H1 (cell line): ENCODE data around the gene GSTO1. TPM values are rescaled to one million over a fixed set of nuclear protein-coding genes. Genes with fewer than 3 reads are reported as not detected.

ENCODE experiments used
- CTCF ChIA-PET: fragments of 300-600 bp; sonication (Branson Sonifier 250); formaldehyde crosslinking; loops from one replicate; lab custom pipeline; 2021; ENCODE audit not compliant: partially characterized antibody; lab: Charles Lee
- POLR2A ChIA-PET: fragments of 300-600 bp; sonication (Branson Sonifier 250); formaldehyde crosslinking; loops from one replicate; lab custom pipeline; 2021; ENCODE audit warnings: inconsistent platforms; ENCODE audit not compliant: partially characterized antibody; lab: Charles Lee
- DNase-seq, 2 experiments: peaks; one replicate each; pipeline versions ENCODE4 v3.0.0 to v3.0.0-alpha.2; 2010 to 2022; ENCODE audit warnings: low spot score in 2 of 2, low read depth in 1 of 2, mixed read lengths in 1 of 2
- FAIRE-seq: peaks from 2 replicates; lab custom pipeline; 2011; peaks lifted over from hg19 to GRCh38; lab: Jason Lieb, UNC
- H2AFZ ChIP-seq: 2 replicates; pipeline ENCODE4 v1.8.1; 2012; ENCODE audit warnings: low read length, inconsistent platforms
- H2AK5ac ChIP-seq: 2 replicates; pipeline ENCODE4 v1.6.1; 2013; ENCODE audit warnings: low read depth, low read length
- H2BK120ac ChIP-seq: replicated peaks from 2 replicates; pipeline ENCODE3; 2013; ENCODE audit warnings: low read depth, low read length, inconsistent platforms
- H2BK12ac ChIP-seq: 2 replicates; pipeline ENCODE4 v1.6.1; 2013; ENCODE audit warnings: low read depth, low read length
- H2BK15ac ChIP-seq: 2 replicates; pipeline ENCODE4 v1.6.1; 2013; ENCODE audit warnings: low read length
- H2BK20ac ChIP-seq: 2 replicates; pipeline ENCODE4 v1.6.1; 2013; ENCODE audit warnings: low read length
- H2BK5ac ChIP-seq: 2 replicates; pipeline ENCODE4 v1.6.1; 2013; ENCODE audit warnings: low read depth, low read length
- H3K14ac ChIP-seq: 2 replicates; pipeline ENCODE4 v1.6.1; 2013; ENCODE audit warnings: inconsistent platforms; ENCODE audit not compliant: insufficient read length
- H3K18ac ChIP-seq: 2 replicates; pipeline ENCODE4 v1.6.1; 2013; ENCODE audit warnings: low read length; ENCODE audit errors: extremely low read depth
- H3K23ac ChIP-seq: 2 replicates; pipeline ENCODE4 v1.6.1; 2013; ENCODE audit warnings: inconsistent platforms; ENCODE audit not compliant: insufficient read length
- H3K23me2 ChIP-seq: 2 replicates; pipeline ENCODE4 v1.6.1; 2013; ENCODE audit warnings: low read depth, low read length
- H3K27ac ChIP-seq: 2 replicates; pipeline ENCODE4 v1.6.1; 2011; ENCODE audit warnings: low read depth, low read length, inconsistent platforms
- H3K27me3 ChIP-seq, 4 experiments: replicated peaks in 1 of 4; 1 replicate in 1 of 4; 2 replicates in 3 of 4; pipeline versions ENCODE4 v1.6.1 to v1.8.1; 2011 to 2013; ENCODE audit warnings: low read length in 3 of 4, mild to moderate bottlenecking in 3 of 4, inconsistent platforms in 2 of 4, mixed read lengths in 2 of 4, moderate library complexity in 1 of 4; ENCODE audit not compliant: control insufficient read depth in 3 of 4, insufficient read depth in 3 of 4; ENCODE audit errors: extremely low read depth in 1 of 4
- H3K36me3 ChIP-seq, 4 experiments: 2 replicates each; pipeline versions ENCODE4 v1.6.1 to v1.8.1; 2011 to 2013; ENCODE audit warnings: mild to moderate bottlenecking in 4 of 4, low read length in 3 of 4, moderate library complexity in 2 of 4, control low read depth in 1 of 4, inconsistent platforms in 1 of 4; ENCODE audit not compliant: insufficient read depth in 4 of 4, control insufficient read depth in 2 of 4
- H3K4ac ChIP-seq: replicated peaks from 2 replicates; pipeline ENCODE3; 2013; ENCODE audit warnings: low read length, low read depth, mixed read lengths, inconsistent platforms; ENCODE audit not compliant: insufficient read length
- H3K4me1 ChIP-seq, 4 experiments: replicated peaks in 1 of 4; 1 replicate in 1 of 4; 2 replicates in 3 of 4; pipeline versions ENCODE4 v1.6.1 to v1.8.1; 2011 to 2013; ENCODE audit warnings: low read length in 3 of 4, inconsistent platforms in 2 of 4, mixed read lengths in 1 of 4; ENCODE audit not compliant: insufficient read depth in 4 of 4, control insufficient read depth in 3 of 4
- H3K4me2 ChIP-seq, 2 experiments: 2 replicates each; pipeline versions ENCODE4 v1.6.1 to v1.8.1; 2011 to 2013; ENCODE audit warnings: low read depth in 2 of 2, low read length in 2 of 2, control low read depth in 1 of 2, inconsistent platforms in 1 of 2, mild to moderate bottlenecking in 1 of 2; ENCODE audit not compliant: insufficient read depth in 1 of 2
- H3K4me3 ChIP-seq, 4 experiments: fragments of 200-600, 300-600 bp in 1 of 4; sonication (generic), shearing (Covaris generic), sonication (Bioruptor Twin) in 1 of 4; 2 replicates each; pipeline versions ENCODE4 v1.5.1 to v1.8.1; 2011 to 2016; ENCODE audit warnings: low read length in 4 of 4, low read depth in 3 of 4, control low read depth in 2 of 4, inconsistent platforms in 2 of 4, mild to moderate bottlenecking in 2 of 4, mixed read lengths in 1 of 4, moderate library complexity in 1 of 4; ENCODE audit not compliant: insufficient read depth in 2 of 4; ENCODE audit errors: extremely low read depth in 1 of 4
- H3K56ac ChIP-seq: replicated peaks from 2 replicates; pipeline ENCODE3; 2013; ENCODE audit warnings: low read depth, mild to moderate bottlenecking, mixed read lengths, low read length, inconsistent platforms; ENCODE audit not compliant: insufficient read length
- H3K79me1 ChIP-seq: 2 replicates; pipeline ENCODE4 v1.6.1; 2013; ENCODE audit warnings: low read depth, low read length, control low read depth
- H3K79me2 ChIP-seq, 2 experiments: 2 replicates each; pipeline versions ENCODE4 v1.6.1 to v1.8.1; 2012 to 2013; ENCODE audit warnings: low read length in 2 of 2, mild to moderate bottlenecking in 2 of 2, inconsistent platforms in 1 of 2; ENCODE audit not compliant: insufficient read depth in 2 of 2, control insufficient read depth in 1 of 2
- H3K9ac ChIP-seq, 4 experiments: replicated peaks in 1 of 4; 1 replicate in 1 of 4; 2 replicates in 3 of 4; pipeline versions ENCODE4 v1.6.1 to v1.8.1; 2011 to 2013; ENCODE audit warnings: low read depth in 3 of 4, low read length in 3 of 4, control low read depth in 2 of 4, mild to moderate bottlenecking in 2 of 4, moderate library complexity in 2 of 4, inconsistent platforms in 1 of 4; ENCODE audit errors: extremely low read depth in 1 of 4
- H3K9me3 ChIP-seq, 2 experiments: 2 replicates each; pipeline versions ENCODE4 v1.6.1 to v1.8.1; 2012 to 2013; ENCODE audit warnings: mild to moderate bottlenecking in 2 of 2, moderate library complexity in 2 of 2, control low read depth in 1 of 2, inconsistent platforms in 1 of 2, low read depth in 1 of 2, low read length in 1 of 2, mixed read lengths in 1 of 2; ENCODE audit not compliant: insufficient read depth in 2 of 2
- H4K20me1 ChIP-seq, 2 experiments: replicated peaks in 1 of 2; 2 replicates each; pipeline versions ENCODE3 to v1.8.1; 2011 to 2013; ENCODE audit warnings: inconsistent platforms in 2 of 2, low read length in 2 of 2, mild to moderate bottlenecking in 1 of 2; ENCODE audit not compliant: insufficient read depth in 2 of 2, control insufficient read depth in 1 of 2
- H4K5ac ChIP-seq: 2 replicates; pipeline ENCODE4 v1.6.1; 2013; ENCODE audit warnings: low read length, low read depth, mixed read lengths, inconsistent platforms; ENCODE audit not compliant: insufficient read length
- H4K8ac ChIP-seq: 2 replicates; pipeline ENCODE4 v1.8.0; 2013; ENCODE audit warnings: mild to moderate bottlenecking, moderate library complexity, low read length, inconsistent platforms; ENCODE audit not compliant: insufficient read depth; ENCODE audit errors: extremely low read depth
- H4K91ac ChIP-seq: replicated peaks from 2 replicates; pipeline ENCODE3; 2013; ENCODE audit warnings: low read length, mixed read lengths, inconsistent platforms; ENCODE audit not compliant: insufficient read length
- CBX8 ChIP-seq: fragments of 300-800, 300-1000 bp; sonication (generic); IDR thresholded peaks from 2 replicates; pipeline ENCODE4 v1.7.1; 2016; ENCODE audit warnings: low read depth, low read length, borderline replicate concordance
- JUN ChIP-seq: IDR thresholded peaks from 2 replicates; pipeline ENCODE4 v1.6.1; 2011; ENCODE audit warnings: low read depth, mild to moderate bottlenecking, improper control_type of control experiment, low read length
- KDM5A ChIP-seq: fragments of 200-600 bp; IDR thresholded peaks from 2 replicates; pipeline ENCODE4 v1.7.1; 2012; ENCODE audit warnings: mild to moderate bottlenecking, low read length, inconsistent platforms, mixed read lengths
- MAFK ChIP-seq: IDR thresholded peaks from 2 replicates; pipeline ENCODE4 v1.6.1; 2012; ENCODE audit warnings: low read depth, mild to moderate bottlenecking, improper control_type of control experiment, low read length
- MAX ChIP-seq: IDR thresholded peaks from 2 replicates; pipeline ENCODE4 v1.6.1; 2012; ENCODE audit warnings: inconsistent platforms
- NRF1 ChIP-seq: IDR thresholded peaks from 2 replicates; pipeline ENCODE4 v1.6.1; 2011; ENCODE audit warnings: mild to moderate bottlenecking, low read depth, low read length, improper control_type of control experiment
- POLR2AphosphoS5 ChIP-seq: IDR thresholded peaks from 2 replicates; pipeline ENCODE4 v1.6.1; 2011; ENCODE audit warnings: low read depth, low read length
- POU5F1 ChIP-seq: IDR thresholded peaks from 2 replicates; pipeline ENCODE4 v1.6.1; 2011; ENCODE audit warnings: low read depth, mild to moderate bottlenecking, low read length, moderate library complexity
- RFX5 ChIP-seq: IDR thresholded peaks from 2 replicates; pipeline ENCODE4 v1.6.1; 2011; ENCODE audit warnings: low read depth, low read length, improper control_type of control experiment, borderline replicate concordance
- SIN3A ChIP-seq, 2 experiments: IDR thresholded peaks in 1 of 2; conservative IDR thresholded peaks in 1 of 2; 2 replicates each; pipeline ENCODE4 v1.6.1; 2011 to 2012; ENCODE audit warnings: low read length in 2 of 2, improper control_type of control experiment in 1 of 2, low read depth in 1 of 2, mild to moderate bottlenecking in 1 of 2
- SUZ12 ChIP-seq: fragments of 200-600 bp; sonication (generic); IDR thresholded peaks from 2 replicates; pipeline ENCODE4 v1.6.1; 2012; ENCODE audit warnings: mild to moderate bottlenecking, inconsistent platforms, low read length, moderate library complexity, mixed read lengths
- TBP ChIP-seq: IDR thresholded peaks from 2 replicates; pipeline ENCODE4 v1.6.1; 2011; ENCODE audit warnings: low read depth, low read length, improper control_type of control experiment
- WGBS, 2 experiments: shearing (Covaris generic) in 1 of 2; methylation state at CpG; one replicate each; pipeline versions ENCODE4 v1.1.6 to v1.1.7; 2013 to 2015; ENCODE audit warnings: low lambda C conversion rate in 2 of 2, mixed read lengths in 2 of 2, inconsistent platforms in 1 of 2, low coverage in 1 of 2, missing lambda C conversion rate in 1 of 2; ENCODE audit not compliant: insufficient replicate concordance in 2 of 2, insufficient coverage in 1 of 2, insufficient read length in 1 of 2; ENCODE audit errors: extremely low coverage in 1 of 2, missing lambda C conversion rate in 1 of 2; 5-methylcytosine and 5-hydroxymethylcytosine counted together
- polyA plus RNA-seq, 7 experiments: library from polyadenylated mRNA; depleted of rRNA in 3 of 7; stranded (reverse) in 5 of 7; unstranded in 2 of 7; fragments of >200 nt in 5 of 7; fragments of 200-250 nt in 2 of 7; gene quantifications; 1 replicate in 5 of 7; 2 replicates in 1 of 7; 4 replicates in 1 of 7; pipeline versions ENCODE4 v1.2.1 to v1.2.3, GENCODE V29; 2011 to 2013; ENCODE audit warnings: missing spikeins in 2 of 7, mixed read lengths in 2 of 7
- total RNA-seq: library from RNA; stranded (reverse); fragmentation: NEBNext Ultra II Directional; extraction: Animal tissue kit (Norgen Biotek cat#: 25700); gene quantifications from 2 replicates; pipeline ENCODE4 v1.2.1, GENCODE V29; 2021

Gene GSTO1
- total and polyA plus RNA-seq, 2 of the 8 experiments (the other 6 are each of a cell fraction or from before 2014, with no cell fraction given) = 22.4 to 32.5 TPM

DNA sequence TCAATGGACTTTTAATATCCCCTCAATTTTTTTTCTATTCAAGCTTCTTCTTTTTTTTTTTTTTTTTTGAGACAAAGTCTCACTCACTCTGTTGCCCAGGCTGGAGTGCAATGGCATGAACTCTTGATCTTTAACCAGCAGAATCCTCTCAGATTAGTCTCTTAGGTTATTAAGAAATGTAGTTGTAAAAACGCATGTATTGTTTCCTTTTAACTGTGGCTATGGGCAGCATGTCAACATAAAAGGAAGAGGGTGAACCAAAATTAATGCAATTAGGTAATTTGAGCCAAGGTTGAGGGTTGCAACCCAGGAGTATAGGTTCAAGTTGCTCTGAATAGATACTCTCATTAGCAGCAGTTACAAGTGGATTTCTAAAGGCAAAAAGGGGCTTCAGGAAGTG is 4.3 kb upstream of the GSTO1 start:
- no peak overlapping the region for H3K9ac ChIP-seq
- no peak overlapping the region for H3K18ac ChIP-seq
- H3K4me2 ChIP-seq = no peak overlapping the region
- no peak overlapping the region for H3K14ac ChIP-seq
- H2BK5ac ChIP-seq = no peak overlapping the region
- H2BK15ac ChIP-seq = no peak overlapping the region
- H2BK20ac ChIP-seq = no peak overlapping the region
- H3K79me1 ChIP-seq = no peaks in the 10 kb centered on the region
- peaks cover 9% of the 10 kb centered on the region for H3K23me2 ChIP-seq
- H4K91ac ChIP-seq = no peak overlapping the region
- peaks cover 0 to 9% (median 5%) of the 10 kb centered on the region in 4 experiments; a peak in 5 of 7 replicates for H3K27me3 ChIP-seq
- peaks cover 5 to 22% (median 18%) of the 10 kb centered on the region in 4 experiments for H3K4me1 ChIP-seq
- no peaks in the 10 kb centered on the region for H3K36me3 ChIP-seq
- no peak for FAIRE-seq
- no peak overlapping the region for H4K8ac ChIP-seq
- 27% methylated on average over 1 of the region's 1 CpG; no CpG with 5 or more reads in 1 of the 2 experiments for WGBS, 2 experiments
- H2BK120ac ChIP-seq = no peak overlapping the region
- no peak overlapping the region for H3K56ac ChIP-seq
- no peak overlapping the region for H3K4ac ChIP-seq
- H3K79me2 ChIP-seq = no peaks in the 10 kb centered on the region
- H4K20me1 ChIP-seq = no peaks in the 10 kb centered on the region
- H3K9me3 ChIP-seq = 0 out of 4 replicates have a peak, but pooled peaks cover 0 to 5% of the 10 kb centered on the region in 2 experiments
- H3K27ac ChIP-seq = no peak overlapping the region
- H3K4me3 ChIP-seq = no peak overlapping the region
- no peak overlapping the region for H3K23ac ChIP-seq
- no peak overlapping the region for H2BK12ac ChIP-seq
- no peak overlapping the region for H2AFZ ChIP-seq
- ChIA-PET CTCF (interaction anchor here (0.5 to 3.1 kb wide), 5 partner anchors 10 to 250 kb away, joined by 3 to 9 read pairs (median 3); no protein-coding TSS in a partner anchor), POLR2A (interaction anchor here (1.3 kb wide), 1 partner anchor 9 kb away, joined by 4 read pairs; no protein-coding TSS in a partner anchor)
- no peak overlapping the region for H2AK5ac ChIP-seq
- no peak for DNase-seq
- no peak overlapping the region for H4K5ac ChIP-seq
- no peak for TF ChIP-seq POLR2AphosphoS5
- TF ChIP-seq POU5F1 = no peak
- TF ChIP-seq SUZ12 = no peak
- TF ChIP-seq SIN3A (conservative IDR thresholded peaks at IDR 0.05 in 1 of 2, IDR thresholded peaks at IDR 0.05 in 1 of 2; ENCODE audit: low read depth in 1 of 2, low read length in 2 of 2) = no peak
- TF ChIP-seq RFX5 = no peak
- no peak for TF ChIP-seq MAFK
- TF ChIP-seq NRF1 = no peak
- TF ChIP-seq TBP = no peak
- TF ChIP-seq JUN = no peak
- TF ChIP-seq MAX = no peak
- TF ChIP-seq CBX8 = no peak
- no peak for TF ChIP-seq KDM5A
